ENCODE data around the gene TMEFF2. TPM values are rescaled to one million over a fixed set of nuclear protein-coding genes. Genes with fewer than 3 reads are reported as not detected.

The TMEFF2 gene
- total and polyA plus RNA-seq, 2 of the 8 experiments (the other 6 are each of a cell fraction or from before 2014, with no cell fraction given): 0.91 to 3.7 TPM

- TF ChIP-seq JUND (IDR thresholded peaks at IDR 0.05; ENCODE audit: low read length): no peak
- no peak for TF ChIP-seq SP1 (IDR thresholded peaks at IDR 0.05; ENCODE audit: low read depth, low read length)
- no peak for TF ChIP-seq SP4 (IDR thresholded peaks at IDR 0.05; ENCODE audit: low read length)
These were observed 277.3 kb downstream of the TMEFF2 start (continued) for GRCh38 chr2:191917430-191917881.

All from H1 (cell line).